Fibroblast of gingiva (primary cell): ENCODE results near the gene CCDC92B.
"Not testable (repeated sequence)": the region's sequence is repeated elsewhere in the genome, so short reads cannot be mapped to it uniquely, and the experiment has no call there.

Experiments used
- DNase-seq: peaks from one replicate; pipeline ENCODE4 v3.0.0-alpha.2; 2011; ENCODE audit warnings: low read depth

CCDC92B gene

GRCh38 chr17:2689411-2690164, 59.9 kb downstream of the CCDC92B start:
- no peak for DNase-seq

GRCh38 chr17:2688351-2689342, 60.8 kb downstream of the CCDC92B start:
- no peak for DNase-seq

- no peak for DNase-seq
Observed at GRCh38 chr17:2687074-2687418, 62.4 kb downstream of the CCDC92B start.

- no peak for DNase-seq
Observed at GRCh38 chr17:2685696-2686095, 63.8 kb downstream of the CCDC92B start.

GRCh38 chr17:2684549-2684948, 64.9 kb downstream of the CCDC92B start:
- DNase-seq, result no peak

GRCh38 chr17:2683912-2684311, 65.5 kb downstream of the CCDC92B start:
- peak; percentile 44 for DNase-seq

GRCh38 chr17:2682176-2682938, 67.1 kb downstream of the CCDC92B start:
- DNase-seq, result no peak

DNA sequence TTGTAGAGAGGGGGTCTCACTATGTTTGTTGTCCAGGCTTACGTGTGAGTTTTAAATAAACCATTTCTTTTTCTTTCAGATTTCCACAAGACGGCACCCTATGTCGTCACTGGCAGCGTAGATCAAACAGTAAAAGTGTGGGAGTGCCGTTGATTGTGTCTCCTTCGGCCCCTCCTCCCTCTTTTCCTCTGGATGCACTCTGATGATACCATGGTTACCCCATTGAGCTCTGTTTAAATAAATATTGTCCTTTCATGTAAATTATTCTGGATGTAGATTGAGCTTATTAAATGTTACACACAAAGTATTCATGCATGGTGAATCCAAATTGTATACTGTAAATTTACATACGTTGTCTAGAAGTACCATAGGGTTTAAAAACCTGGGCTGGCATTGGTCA, 67.8 kb downstream of the CCDC92B start:
- DNase-seq, result no peak

GRCh38 chr17:2680961-2681360, 68.5 kb downstream of the CCDC92B start:
- DNase-seq, result no peak

DNA sequence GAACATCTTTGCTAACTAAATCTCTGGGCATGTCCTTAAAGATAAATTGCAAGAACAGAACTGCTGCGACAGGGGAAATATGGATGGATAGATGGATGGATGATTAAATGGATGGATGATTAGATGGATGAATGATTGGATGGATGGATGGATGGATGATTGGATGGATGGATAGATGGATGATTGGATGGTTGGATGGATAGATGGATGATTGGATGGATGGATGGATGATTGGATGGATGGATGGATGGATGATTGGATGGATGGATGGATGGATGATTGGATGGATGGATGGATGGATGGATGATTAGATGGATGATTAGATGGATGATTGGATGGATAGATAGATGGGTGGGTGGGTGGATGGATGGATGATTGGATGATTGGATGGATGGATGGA, 70.2 kb downstream of the CCDC92B start:
- not testable (repeated sequence) for DNase-seq
